NCI-H69 (cell line): ENCODE measurements around the gene IRF2.
A peak's percentile ranks its signal among the peaks of the same experiment; 100 is the strongest.

Experiments used
- DNase-seq: peaks from one replicate; lab custom pipeline; 2025; lab: John Stamatoyannopoulos, UW

The IRF2 gene

DNA sequence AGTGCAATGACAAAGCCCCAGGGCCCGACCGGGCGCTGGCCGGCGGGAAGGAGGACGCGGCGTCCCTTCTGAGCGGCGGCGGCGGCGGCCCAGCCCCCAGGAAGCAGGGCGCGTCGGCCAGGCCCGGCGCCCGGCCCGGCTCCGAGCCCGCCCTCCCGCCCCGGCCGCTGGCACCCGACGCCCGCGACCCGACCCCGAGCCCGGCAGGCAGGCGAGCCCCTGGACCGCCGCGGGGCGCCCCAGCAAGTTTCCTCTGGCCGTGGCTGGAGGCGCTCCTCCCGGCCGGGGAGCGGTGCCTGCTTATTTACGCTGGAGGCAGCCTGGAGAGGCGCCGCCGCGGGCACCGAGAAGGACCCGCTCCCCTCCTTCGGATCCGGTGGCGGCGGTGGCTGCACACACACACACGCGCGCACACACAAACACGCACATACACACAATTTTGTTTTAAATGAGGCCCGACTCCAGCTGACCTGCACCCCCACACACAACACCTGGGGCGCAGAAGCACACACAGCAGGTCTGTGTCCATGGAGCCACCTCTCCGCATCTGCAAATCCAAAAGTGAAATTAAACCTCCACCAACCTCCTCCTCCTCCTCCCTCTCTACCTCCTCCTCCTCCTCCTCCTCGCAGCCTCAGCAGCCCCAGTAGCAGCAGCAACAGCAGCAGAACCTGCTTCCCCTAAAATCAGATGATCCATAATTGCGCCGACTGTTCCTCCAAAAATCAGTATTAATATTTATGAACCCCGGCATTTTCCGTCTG, 669 bp downstream of the IRF2 start:
- peak; percentile 56 for DNase-seq

DNA sequence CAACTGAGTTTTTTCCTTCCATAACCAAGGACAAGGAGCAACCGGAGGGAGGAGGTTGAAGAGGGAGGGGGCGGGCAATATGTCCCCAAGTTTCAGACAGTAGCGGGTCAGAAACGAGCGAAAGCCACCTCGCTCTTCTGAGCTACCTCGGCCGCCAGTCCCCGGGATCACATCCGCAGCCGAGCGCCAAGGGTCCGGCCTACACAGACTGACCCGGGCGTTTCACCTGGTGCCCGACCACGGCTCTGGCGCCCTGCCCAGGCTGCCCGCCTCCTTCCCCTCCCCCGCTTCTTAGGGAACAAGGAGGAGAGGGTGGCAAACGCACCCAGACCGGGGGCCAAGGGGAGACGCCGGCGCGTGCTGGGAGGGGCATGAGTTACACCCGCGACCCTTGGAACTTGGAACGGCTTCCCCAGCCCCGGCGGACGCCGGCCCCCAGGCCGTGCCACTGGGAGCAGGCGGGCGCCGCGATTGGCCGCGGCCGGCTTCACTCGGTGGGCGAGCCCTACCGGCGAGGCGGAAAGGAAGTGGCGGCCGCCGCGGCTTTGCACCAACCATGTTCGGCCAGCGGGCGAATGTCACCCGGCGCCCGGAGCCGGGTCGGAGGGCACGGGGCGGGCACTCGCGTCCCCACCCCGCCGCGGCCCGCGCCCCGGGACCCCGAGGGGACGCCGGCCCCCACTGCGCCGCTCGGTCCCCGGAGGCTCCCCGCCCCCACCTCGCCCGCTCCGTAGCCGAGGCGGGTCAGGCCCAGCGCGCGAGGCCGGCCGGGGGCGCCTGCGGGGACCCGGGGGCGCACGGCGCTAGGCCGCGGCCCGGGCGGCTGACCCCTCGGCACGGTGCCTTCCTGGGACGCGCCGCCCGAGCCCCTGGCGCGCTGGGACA, 1.5 kb downstream of the IRF2 start:
- peak; percentile 68 for DNase-seq

DNA sequence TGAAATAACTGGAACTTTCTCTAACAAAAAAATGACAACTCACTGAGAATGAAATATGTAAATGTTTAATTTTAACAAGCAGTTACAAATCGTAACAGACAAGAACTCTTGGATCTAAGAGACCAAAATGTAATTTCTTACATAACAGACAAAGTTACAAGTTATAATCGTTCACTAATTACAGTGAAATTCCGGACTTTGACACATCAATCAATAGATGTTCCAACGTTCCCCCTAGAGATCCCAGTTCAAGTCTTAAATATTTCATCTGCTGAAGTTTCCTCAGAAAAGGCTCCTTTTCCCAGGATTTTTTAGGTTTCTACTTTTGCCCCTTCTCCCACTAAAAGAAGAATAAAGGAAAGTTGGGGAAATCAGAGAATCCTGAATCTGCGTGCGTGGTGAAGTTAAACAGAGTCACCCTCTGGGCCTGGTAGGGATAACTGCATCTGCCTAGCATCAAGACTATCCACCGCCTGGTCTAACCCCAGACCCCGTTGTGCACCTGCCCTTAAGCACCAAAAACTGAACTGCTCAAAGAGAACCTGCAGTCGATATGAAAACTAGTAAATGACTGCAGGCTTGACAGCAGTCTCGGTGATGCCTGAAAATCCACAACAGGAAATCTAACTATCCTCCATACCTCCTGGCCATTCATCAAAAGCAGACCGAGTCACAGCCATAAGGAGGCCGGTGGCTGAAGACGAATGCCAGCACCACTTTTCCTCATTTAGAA, 2.3 kb downstream of the IRF2 start:
- DNase-seq, result peak; percentile 18

- DNase-seq, result no peak
These were observed 3.6 kb downstream of the IRF2 start for GRCh38 chr4:184470785-184471110.

DNA sequence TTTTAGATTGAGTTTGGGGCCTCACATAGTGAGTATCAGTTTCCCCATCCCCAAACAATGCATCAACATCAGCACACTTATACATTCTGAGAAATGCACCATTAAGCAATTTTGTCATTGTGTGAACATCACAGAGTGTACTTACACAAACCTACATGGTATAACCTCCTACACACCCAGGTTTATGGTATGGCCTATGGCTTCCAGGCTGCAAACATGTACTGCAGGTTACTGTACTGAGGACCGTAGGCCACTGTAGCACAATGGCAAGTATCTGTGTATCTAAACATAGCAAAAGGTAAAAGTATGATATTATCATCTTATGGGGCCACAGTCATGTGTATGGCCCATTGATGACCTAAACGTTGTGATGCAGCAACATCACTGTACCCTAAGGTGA, 7.7 kb downstream of the IRF2 start:
- no peak for DNase-seq

DNA sequence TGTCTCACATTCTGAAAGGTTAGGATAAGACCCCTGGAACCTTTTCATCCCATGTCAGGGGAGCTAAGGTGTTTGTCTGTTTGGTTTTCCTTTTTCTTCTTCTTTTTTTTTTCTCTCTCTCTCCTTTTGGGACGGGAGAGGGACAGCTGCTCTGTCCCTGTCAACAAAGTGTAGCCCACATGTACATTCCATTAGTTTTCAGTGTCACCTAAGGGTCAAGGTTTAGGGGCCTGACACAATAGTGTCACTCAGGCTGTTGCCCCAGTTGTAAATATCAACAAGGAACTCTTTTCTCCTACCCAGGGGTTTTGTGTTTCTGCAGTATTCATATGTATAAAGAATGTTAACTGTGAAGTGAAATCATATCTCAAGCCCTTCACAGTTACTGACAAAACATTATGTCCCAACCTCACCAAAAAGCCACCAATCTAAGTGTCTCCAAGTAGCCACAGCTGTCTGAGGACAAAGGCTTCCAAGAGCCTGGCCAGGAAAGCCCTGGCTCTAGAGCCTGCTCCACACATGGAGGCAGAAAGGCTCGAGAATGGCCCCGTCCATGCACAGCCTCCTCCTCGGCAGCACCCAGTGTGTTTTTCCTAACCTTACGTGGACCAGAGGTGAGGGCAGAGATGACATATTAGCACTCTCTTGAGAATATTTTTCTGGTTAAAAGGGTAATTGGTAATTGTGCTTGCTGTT, 9.4 kb downstream of the IRF2 start:
- DNase-seq, result no peak

GRCh38 chr4:184463856-184464255, 10.5 kb downstream of the IRF2 start:
- no peak for DNase-seq

DNA sequence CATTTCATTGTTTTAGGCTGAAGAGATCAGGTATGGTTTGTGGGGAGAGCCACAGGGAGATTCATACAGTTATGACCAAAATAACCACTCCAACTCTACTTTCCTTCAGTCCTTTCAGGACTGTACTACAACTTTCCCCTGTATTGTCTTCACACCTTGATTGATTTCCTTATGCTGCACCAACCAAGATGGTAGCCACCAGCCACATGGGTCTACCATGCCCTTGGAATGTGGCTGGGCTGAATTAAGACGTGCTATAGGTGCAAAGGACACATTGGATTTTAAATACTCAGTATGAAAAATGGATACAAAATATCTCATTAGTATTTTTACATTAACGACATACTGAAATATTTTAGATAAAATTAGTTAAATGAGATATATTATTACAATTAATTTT, 11.2 kb downstream of the IRF2 start:
- no peak for DNase-seq

GRCh38 chr4:184462724-184463123, 11.6 kb downstream of the IRF2 start:
- DNase-seq, result no peak

GRCh38 chr4:184461711-184462441, 12.5 kb downstream of the IRF2 start:
- no peak for DNase-seq

GRCh38 chr4:184460499-184461285, 13.7 kb downstream of the IRF2 start:
- DNase-seq, result no peak

DNA sequence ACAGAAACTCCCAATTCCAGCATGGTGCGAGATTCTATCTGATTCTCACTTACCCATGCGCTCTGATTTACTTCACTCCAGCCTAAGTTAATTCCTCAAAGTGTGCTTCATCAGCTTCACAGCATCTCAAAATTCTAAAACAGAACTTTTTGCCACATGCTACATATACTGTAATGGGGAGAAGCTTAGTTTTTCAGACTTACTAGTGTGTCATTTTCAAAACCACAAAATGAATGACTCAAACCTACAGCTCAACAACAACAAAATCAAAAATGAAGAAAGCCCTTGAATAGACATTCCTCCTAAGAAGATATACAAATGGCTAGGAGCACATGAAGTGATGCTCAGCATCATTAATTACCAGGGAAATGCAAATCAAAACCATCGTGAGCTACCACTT, 14.9 kb downstream of the IRF2 start:
- no peak for DNase-seq

GRCh38 chr4:184457535-184458249, 16.7 kb downstream of the IRF2 start:
- DNase-seq, result no peak

DNA sequence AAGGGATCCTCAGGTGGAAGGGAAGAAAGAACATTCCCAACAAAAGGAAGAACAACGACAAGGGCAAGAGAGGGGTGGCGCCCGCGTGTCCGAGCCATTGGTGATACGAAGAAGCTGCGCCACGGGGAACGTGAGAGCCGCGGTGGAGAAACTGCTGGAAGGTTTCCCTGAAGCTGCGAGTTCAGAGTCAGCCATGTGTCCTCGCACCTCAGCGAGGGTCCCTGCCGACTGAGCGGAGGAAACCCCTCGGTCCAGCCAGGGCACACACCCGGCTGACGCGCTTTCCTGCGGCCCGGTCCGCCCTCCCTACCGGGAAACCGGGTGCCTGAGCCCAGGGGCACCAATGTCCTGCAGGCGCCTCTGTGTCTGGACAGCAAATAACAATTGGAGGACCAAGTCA, 18.0 kb downstream of the IRF2 start:
- DNase-seq, result no peak

- no peak for DNase-seq
These were observed 19.1 kb downstream of the IRF2 start for GRCh38 chr4:184455299-184455698.

- no peak for DNase-seq
These were observed 20.8 kb downstream of the IRF2 start for GRCh38 chr4:184453365-184454160.

- no peak for DNase-seq
These were observed 21.6 kb downstream of the IRF2 start for GRCh38 chr4:184452740-184453139.

- DNase-seq, result no peak
These were observed 22.6 kb downstream of the IRF2 start for GRCh38 chr4:184451726-184452125.
